RWPE1 (cell line): ENCODE data around the gene BMP6.

Source experiments
- CTCF ChIA-PET: fragments of 350-600 bp; sonication (Branson Sonifier 250); formaldehyde crosslinking; extraction: SDS; loops from one replicate; lab custom pipeline; 2021; lab: Yijun Ruan, JAX
- POLR2A ChIA-PET: fragments of 400-600 bp; formaldehyde crosslinking; extraction: SDS; loops from one replicate; lab custom pipeline; 2020; ENCODE audit warnings: antibody characterized with exemption; ENCODE audit not compliant: low non-redundant PET; lab: Yijun Ruan, JAX
- DNase-seq: peaks from one replicate; pipeline ENCODE4 v3.0.0; 2012; ENCODE audit warnings: low spot score
- H3K27ac ChIP-seq: fragments of 450-650 bp; 2 replicates; pipeline ENCODE4 v1.5.1; 2017
- TF ChIP-seq, protein P1 (sequence below): fragments of 450-650 bp; conservative IDR thresholded peaks from 2 replicates; pipeline ENCODE4 v1.5.1; 2017; ENCODE audit warnings: low read depth, mild to moderate bottlenecking

The BMP6 gene

GRCh38 chr6:7818257-7819214 lies 92.6 kb downstream of the BMP6 start:
- POLR2A ChIA-PET: no interaction called here
- CTCF ChIA-PET: interaction anchor here (0.5 to 0.7 kb wide), 2 partner anchors 202 to 404 kb away, joined by 3 to 4 read pairs; no protein-coding TSS in a partner anchor
- DNase-seq: no peak
- TF ChIP-seq, protein P1, sequence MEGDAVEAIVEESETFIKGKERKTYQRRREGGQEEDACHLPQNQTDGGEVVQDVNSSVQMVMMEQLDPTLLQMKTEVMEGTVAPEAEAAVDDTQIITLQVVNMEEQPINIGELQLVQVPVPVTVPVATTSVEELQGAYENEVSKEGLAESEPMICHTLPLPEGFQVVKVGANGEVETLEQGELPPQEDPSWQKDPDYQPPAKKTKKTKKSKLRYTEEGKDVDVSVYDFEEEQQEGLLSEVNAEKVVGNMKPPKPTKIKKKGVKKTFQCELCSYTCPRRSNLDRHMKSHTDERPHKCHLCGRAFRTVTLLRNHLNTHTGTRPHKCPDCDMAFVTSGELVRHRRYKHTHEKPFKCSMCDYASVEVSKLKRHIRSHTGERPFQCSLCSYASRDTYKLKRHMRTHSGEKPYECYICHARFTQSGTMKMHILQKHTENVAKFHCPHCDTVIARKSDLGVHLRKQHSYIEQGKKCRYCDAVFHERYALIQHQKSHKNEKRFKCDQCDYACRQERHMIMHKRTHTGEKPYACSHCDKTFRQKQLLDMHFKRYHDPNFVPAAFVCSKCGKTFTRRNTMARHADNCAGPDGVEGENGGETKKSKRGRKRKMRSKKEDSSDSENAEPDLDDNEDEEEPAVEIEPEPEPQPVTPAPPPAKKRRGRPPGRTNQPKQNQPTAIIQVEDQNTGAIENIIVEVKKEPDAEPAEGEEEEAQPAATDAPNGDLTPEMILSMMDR: no peak
- no peak overlapping the region for H3K27ac ChIP-seq

DNA sequence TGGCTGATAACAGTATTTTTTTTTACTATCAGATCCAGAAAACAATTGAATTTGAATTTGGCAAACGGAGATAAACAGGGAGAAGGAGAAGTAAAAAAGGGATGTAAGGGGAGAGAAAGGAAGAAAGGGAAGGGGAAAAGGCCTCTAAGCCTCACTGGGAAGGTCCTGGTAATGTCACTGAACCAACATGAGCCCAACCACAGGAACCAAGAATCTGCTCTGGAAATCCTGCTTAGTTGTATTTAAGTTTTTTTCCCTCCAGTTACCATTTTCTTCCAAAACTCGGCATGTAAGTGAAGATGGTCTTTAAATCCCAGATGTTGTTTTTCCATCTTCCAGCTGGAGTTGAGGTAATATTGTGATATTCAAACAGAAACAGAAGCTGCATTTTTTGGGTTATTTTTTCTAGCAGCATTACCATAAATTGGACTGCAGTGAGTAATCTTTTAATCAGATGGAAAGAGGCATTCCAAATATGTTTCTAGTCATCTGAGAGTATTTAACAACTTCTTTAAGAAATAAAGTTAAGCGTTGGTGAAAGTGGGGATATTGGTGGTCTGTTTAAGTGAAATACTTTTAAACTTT lies 93.6 kb downstream of the BMP6 start:
- TF ChIP-seq, protein P1: no peak
- DNase-seq: no peak
- no peak overlapping the region for H3K27ac ChIP-seq
- CTCF ChIA-PET: no interaction called here
- POLR2A ChIA-PET: no interaction called here

DNA sequence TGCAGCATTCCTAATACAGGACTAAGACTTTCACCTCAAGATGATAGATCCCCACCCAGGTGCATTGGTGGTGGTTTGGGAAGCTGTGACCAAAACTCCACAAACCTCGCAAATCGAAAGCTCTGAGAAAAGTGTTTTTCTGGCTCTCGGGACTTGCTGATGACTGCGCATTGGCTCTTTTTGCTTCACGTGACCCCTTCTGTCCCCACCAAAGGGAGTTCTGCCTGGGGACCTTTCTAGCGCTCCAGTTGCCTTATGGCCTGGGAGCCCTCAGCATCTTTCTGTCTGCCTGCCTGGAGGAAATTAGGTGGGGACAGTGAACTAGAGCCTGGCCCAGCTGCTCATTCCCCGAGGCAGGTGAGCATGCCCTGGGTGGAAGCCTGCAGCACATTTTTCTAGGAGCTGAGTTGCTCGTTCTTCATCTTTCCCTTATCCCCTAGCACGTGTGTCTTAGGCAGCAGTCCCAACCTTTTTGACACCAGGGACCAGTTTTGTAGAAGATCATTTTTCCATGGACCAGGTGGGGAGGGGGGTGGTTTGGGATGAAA lies 94.5 kb downstream of the BMP6 start:
- ChIA-PET CTCF (no interaction called here), POLR2A (no interaction called here)
- TF ChIP-seq, protein P1: no peak
- no peak overlapping the region for H3K27ac ChIP-seq
- DNase-seq: no peak

DNA sequence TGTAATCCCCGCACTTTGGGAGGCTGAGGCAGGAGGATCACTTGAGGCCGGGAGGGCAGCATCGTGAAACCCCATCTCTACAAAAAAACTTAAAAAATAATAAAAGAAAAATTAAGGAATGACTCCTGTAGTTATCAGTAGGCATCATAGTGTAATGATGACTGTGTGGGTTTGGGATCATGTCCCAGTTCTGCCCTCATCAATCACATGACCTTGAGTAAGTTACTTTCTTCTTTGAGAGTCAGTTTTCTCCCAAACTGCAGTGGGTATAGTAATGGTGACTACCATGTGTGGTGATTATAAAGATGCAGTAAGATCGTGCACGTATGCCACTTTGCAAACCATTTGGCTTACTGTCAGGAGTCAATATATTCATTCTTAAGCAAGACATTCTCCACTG lies 95.5 kb downstream of the BMP6 start:
- ChIA-PET CTCF (no interaction called here), POLR2A (no interaction called here)
- TF ChIP-seq, protein P1: no peak
- H3K27ac ChIP-seq: no peak overlapping the region
- no peak for DNase-seq

DNA sequence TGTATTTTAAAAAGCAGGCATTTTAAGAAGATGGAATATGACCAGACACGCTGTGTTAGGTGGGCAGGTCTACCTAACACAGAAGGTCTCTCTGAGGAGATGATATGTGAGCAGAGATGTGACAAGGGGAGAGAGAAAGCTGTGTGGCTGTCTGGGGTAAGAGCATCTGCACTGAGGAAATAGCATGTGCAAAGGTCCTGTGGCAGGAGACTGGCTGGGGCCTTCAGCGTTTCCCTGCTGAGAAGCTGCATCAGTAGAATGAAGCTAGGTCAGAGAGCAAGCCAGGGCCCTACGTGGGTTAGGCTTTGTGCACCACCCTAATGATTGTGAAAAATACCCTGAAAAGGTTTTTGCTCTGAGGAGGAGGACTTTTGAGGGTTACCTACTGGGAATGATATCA lies 97.7 kb downstream of the BMP6 start:
- DNase-seq: no peak
- H3K27ac ChIP-seq: no peak overlapping the region
- POLR2A ChIA-PET: no interaction called here
- TF ChIP-seq, protein P1: no peak
- CTCF ChIA-PET: no interaction called here

DNA sequence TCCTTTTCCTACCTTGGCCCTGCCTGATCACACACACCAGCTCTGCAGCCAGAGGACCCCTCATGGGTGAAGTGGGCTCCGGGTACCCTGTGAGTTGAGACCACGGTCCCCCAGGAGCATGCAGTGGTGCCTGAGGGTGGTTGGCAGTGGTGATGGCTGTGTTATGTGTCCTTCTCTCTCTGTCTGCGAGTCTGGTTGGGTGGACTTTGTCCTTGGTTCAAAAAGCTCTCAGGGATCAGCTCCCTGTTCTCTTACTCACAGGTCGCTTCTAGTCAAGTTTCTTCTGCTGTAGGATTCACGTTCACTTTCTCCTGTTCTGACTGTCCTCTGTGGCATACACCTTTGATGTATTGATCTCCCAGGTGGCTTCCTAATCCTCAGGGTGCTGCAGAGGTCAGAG lies 100.1 kb downstream of the BMP6 start:
- CTCF ChIA-PET: no interaction called here
- TF ChIP-seq, protein P1: no peak
- no peak for DNase-seq
- H3K27ac ChIP-seq: no peak overlapping the region
- POLR2A ChIA-PET: no interaction called here
